ENCODE data around the gene TNK2. TPM values are rescaled to one million over a fixed set of nuclear protein-coding genes. Genes with fewer than 3 reads are reported as not detected.

TNK2 gene
- total and polyA plus RNA-seq, 2 experiments from 2014 or later, result 26.1 to 95.3 TPM

GRCh38 chr3:195854628-195855294 lies 53.6 kb downstream of the TNK2 start:
- Histone ChIP-seq H3K27me3 (no peaks in the 10 kb centered on the region), H3K4me1 (ENCODE audit: low read depth) (no peaks in the 10 kb centered on the region), H3K4me3 (no peak overlapping the region), H3K9me3 (ENCODE audit: low read depth) (no peaks in the 10 kb centered on the region), H3K36me3 (no peaks in the 10 kb centered on the region), H3K27ac (no peak overlapping the region)
- no peak for TF ChIP-seq CTCF (IDR thresholded peaks at IDR 0.05; ENCODE audit: low read depth, low read length)
- no peak for DNase-seq (ENCODE audit: low read depth in 1 of 2, low spot score in 1 of 2)

GRCh38 chr3:195853996-195854395 lies 54.4 kb downstream of the TNK2 start:
- no peak for DNase-seq (ENCODE audit: low read depth in 1 of 2, low spot score in 1 of 2)
- no peak for TF ChIP-seq CTCF (IDR thresholded peaks at IDR 0.05; ENCODE audit: low read depth, low read length)
- Histone ChIP-seq H3K4me3 (no peak overlapping the region), H3K9me3 (ENCODE audit: low read depth) (no peaks in the 10 kb centered on the region), H3K27ac (no peak overlapping the region), H3K27me3 (no peaks in the 10 kb centered on the region), H3K4me1 (ENCODE audit: low read depth) (no peaks in the 10 kb centered on the region), H3K36me3 (no peaks in the 10 kb centered on the region)

GRCh38 chr3:195853036-195853435 lies 55.3 kb downstream of the TNK2 start:
- no peak for DNase-seq (ENCODE audit: low read depth in 1 of 2, low spot score in 1 of 2)
- no peaks in the 10 kb centered on the region for H3K36me3 ChIP-seq

GRCh38 chr3:195850857-195851543 lies 57.4 kb downstream of the TNK2 start:
- TF ChIP-seq CTCF (IDR thresholded peaks at IDR 0.05; ENCODE audit: low read depth, low read length), result peak; percentile 100
- Histone ChIP-seq H3K36me3 (no peaks in the 10 kb centered on the region), H3K4me3 (no peak overlapping the region), H3K9me3 (ENCODE audit: low read depth) (no peaks in the 10 kb centered on the region), H3K27me3 (no peaks in the 10 kb centered on the region), H3K4me1 (ENCODE audit: low read depth) (no peaks in the 10 kb centered on the region), H3K27ac (no peak overlapping the region)
- DNase-seq (ENCODE audit: low read depth in 1 of 2, low spot score in 1 of 2), result peak; percentile 93 to 95

More at GRCh38 chr3:195853036-195853435, 55.3 kb downstream of the TNK2 start:
- Histone ChIP-seq H3K27ac (no peak overlapping the region), H3K27me3 (no peaks in the 10 kb centered on the region), H3K4me1 (ENCODE audit: low read depth) (no peaks in the 10 kb centered on the region), H3K4me3 (no peak overlapping the region), H3K9me3 (ENCODE audit: low read depth) (no peaks in the 10 kb centered on the region)
- TF ChIP-seq CTCF (IDR thresholded peaks at IDR 0.05; ENCODE audit: low read depth, low read length), result no peak

GRCh38 chr3:195849322-195850074 lies 58.9 kb downstream of the TNK2 start:
- peak; percentile 51 for TF ChIP-seq CTCF (IDR thresholded peaks at IDR 0.05; ENCODE audit: low read depth, low read length)
- DNase-seq (ENCODE audit: low read depth in 1 of 2, low spot score in 1 of 2), result peak; percentile 46 to 53
- H3K36me3 ChIP-seq, result no peaks in the 10 kb centered on the region
- no peaks in the 10 kb centered on the region for H3K9me3 ChIP-seq (ENCODE audit: low read depth)
- no peak overlapping the region for H3K27ac ChIP-seq
- no peaks in the 10 kb centered on the region for H3K4me1 ChIP-seq (ENCODE audit: low read depth)
- no peak overlapping the region for H3K4me3 ChIP-seq
- H3K27me3 ChIP-seq, result no peaks in the 10 kb centered on the region
